Measurements from ENCODE around the gene ABHD1. TPM values are rescaled to one million over a fixed set of nuclear protein-coding genes. Genes with fewer than 3 reads are reported as not detected.

ABHD1 gene
- total RNA-seq, 2 donors from 2014 or later: 0.29 to 1.0 TPM

- no peaks in the 10 kb centered on the region for H3K9me3 ChIP-seq (ENCODE audit: control insufficient read depth, low read length)
- WGBS, 2 experiments (ENCODE audit: insufficient coverage in 1 of 2, insufficient read length in 1 of 2): 79 to 81% methylated on average over 2 of the region's 2 CpGs
- Mint-ChIP-seq H3K27me3 (ENCODE audit: insufficient read depth) (peaks cover 82% of the 10 kb centered on the region), H3K36me3 (ENCODE audit: low read depth) (no peaks in the 10 kb centered on the region), H3K27ac (no peak overlapping the region), H3K4me3 (no peak overlapping the region), H3K9me3 (peaks cover 3% of the 10 kb centered on the region), H3K4me1 (peaks cover 13% of the 10 kb centered on the region)
- H3K4me1 ChIP-seq (ENCODE audit: control insufficient read depth, insufficient read depth, low read length): no peaks in the 10 kb centered on the region
- no peaks in the 10 kb centered on the region for H3K36me3 ChIP-seq (ENCODE audit: control insufficient read depth, insufficient read depth, low read length)
- peaks cover 78% of the 10 kb centered on the region for H3K27me3 ChIP-seq (ENCODE audit: control insufficient read depth, insufficient read depth, low read length, poor library complexity, severe bottlenecking)
- DNase-seq: no peak
- no peak for TF ChIP-seq CTCF (conservative IDR thresholded peaks at IDR 0.05)
- H3K4me3 ChIP-seq (ENCODE audit: low read length): no peak overlapping the region
- H3K27ac ChIP-seq (ENCODE audit: low read depth, low read length): no peak overlapping the region
- H3K9ac ChIP-seq (ENCODE audit: extremely low read depth, low read length, poor library complexity, severe bottlenecking): no peak overlapping the region
Observed at GRCh38 chr2:27121906-27122305, 1.7 kb upstream of the ABHD1 start.

- Mint-ChIP-seq H3K9me3 (peaks cover 3% of the 10 kb centered on the region), H3K4me3 (peak overlapping the region; percentile 66), H3K36me3 (ENCODE audit: low read depth) (no peaks in the 10 kb centered on the region), H3K4me1 (peaks cover 13% of the 10 kb centered on the region), H3K27me3 (ENCODE audit: insufficient read depth) (peaks cover 73% of the 10 kb centered on the region), H3K27ac (no peak overlapping the region)
- Histone ChIP-seq H3K4me3 (ENCODE audit: low read length) (no peak overlapping the region), H3K9ac (ENCODE audit: extremely low read depth, low read length, poor library complexity, severe bottlenecking) (no peak overlapping the region), H3K36me3 (ENCODE audit: control insufficient read depth, insufficient read depth, low read length) (no peaks in the 10 kb centered on the region), H3K27ac (ENCODE audit: low read depth, low read length) (no peak overlapping the region), H3K9me3 (ENCODE audit: control insufficient read depth, low read length) (no peaks in the 10 kb centered on the region), H3K4me1 (ENCODE audit: control insufficient read depth, insufficient read depth, low read length) (no peaks in the 10 kb centered on the region), H3K27me3 (ENCODE audit: control insufficient read depth, insufficient read depth, low read length, poor library complexity, severe bottlenecking) (peaks cover 69% of the 10 kb centered on the region)
- 86 to 90% methylated on average over 7 of the region's 7 CpGs for WGBS, 2 experiments (ENCODE audit: insufficient coverage in 1 of 2, insufficient read length in 1 of 2)
- TF ChIP-seq CTCF (conservative IDR thresholded peaks at IDR 0.05): no peak
- no peak for DNase-seq
Observed at GRCh38 chr2:27122791-27123190, 824 bp upstream of the ABHD1 start.

- 91 to 100% methylated on average over 1 to 3 of the region's 3 CpGs for WGBS, 2 experiments (ENCODE audit: insufficient coverage in 1 of 2, insufficient read length in 1 of 2)
- Histone ChIP-seq H3K36me3 (ENCODE audit: control insufficient read depth, insufficient read depth, low read length) (peaks cover under 1% of the 10 kb centered on the region), H3K27ac (ENCODE audit: low read depth, low read length) (no peak overlapping the region), H3K9ac (ENCODE audit: extremely low read depth, low read length, poor library complexity, severe bottlenecking) (no peak overlapping the region), H3K27me3 (ENCODE audit: control insufficient read depth, insufficient read depth, low read length, poor library complexity, severe bottlenecking) (peaks cover 47% of the 10 kb centered on the region), H3K4me1 (ENCODE audit: control insufficient read depth, insufficient read depth, low read length) (no peaks in the 10 kb centered on the region), H3K9me3 (ENCODE audit: control insufficient read depth, low read length) (no peaks in the 10 kb centered on the region), H3K4me3 (ENCODE audit: low read length) (no peak overlapping the region)
- no peak for DNase-seq
- Mint-ChIP-seq H3K36me3 (ENCODE audit: low read depth) (peaks cover 6% of the 10 kb centered on the region), H3K27ac (no peak overlapping the region), H3K9me3 (peaks cover 3% of the 10 kb centered on the region), H3K4me1 (peaks cover 9% of the 10 kb centered on the region), H3K4me3 (no peak overlapping the region), H3K27me3 (ENCODE audit: insufficient read depth) (peaks cover 52% of the 10 kb centered on the region)
- TF ChIP-seq CTCF (conservative IDR thresholded peaks at IDR 0.05): no peak
Observed at GRCh38 chr2:27125104-27125503, 1.5 kb downstream of the ABHD1 start.

All from endodermal cell (in vitro differentiated cells).